ENCODE data around the gene SAA1.
"Not testable (repeated sequence)": the region's sequence is repeated elsewhere in the genome, so short reads cannot be mapped to it uniquely, and the experiment has no call there.

SAA1 gene

DNA sequence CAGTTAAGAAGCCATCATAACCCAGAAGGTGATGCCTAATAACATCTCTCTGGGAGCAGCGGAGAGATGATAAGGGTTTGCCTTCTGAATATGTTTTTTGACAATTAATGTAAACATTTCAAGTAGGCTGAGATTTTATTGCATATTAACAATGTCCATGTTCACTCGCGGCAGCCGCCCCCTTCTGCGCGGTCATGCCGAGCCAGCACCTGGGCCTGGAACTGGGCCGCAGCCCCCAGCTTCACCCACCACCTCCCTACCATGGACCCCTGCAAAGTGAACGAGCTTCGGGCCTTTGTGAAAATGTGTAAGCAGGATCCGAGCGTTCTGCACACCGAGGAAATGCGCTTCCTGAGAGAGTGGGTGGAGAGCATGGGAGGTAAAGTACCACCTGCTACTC, 4.3 kb upstream of the SAA1 start:
- DNase-seq: no peak

DNA sequence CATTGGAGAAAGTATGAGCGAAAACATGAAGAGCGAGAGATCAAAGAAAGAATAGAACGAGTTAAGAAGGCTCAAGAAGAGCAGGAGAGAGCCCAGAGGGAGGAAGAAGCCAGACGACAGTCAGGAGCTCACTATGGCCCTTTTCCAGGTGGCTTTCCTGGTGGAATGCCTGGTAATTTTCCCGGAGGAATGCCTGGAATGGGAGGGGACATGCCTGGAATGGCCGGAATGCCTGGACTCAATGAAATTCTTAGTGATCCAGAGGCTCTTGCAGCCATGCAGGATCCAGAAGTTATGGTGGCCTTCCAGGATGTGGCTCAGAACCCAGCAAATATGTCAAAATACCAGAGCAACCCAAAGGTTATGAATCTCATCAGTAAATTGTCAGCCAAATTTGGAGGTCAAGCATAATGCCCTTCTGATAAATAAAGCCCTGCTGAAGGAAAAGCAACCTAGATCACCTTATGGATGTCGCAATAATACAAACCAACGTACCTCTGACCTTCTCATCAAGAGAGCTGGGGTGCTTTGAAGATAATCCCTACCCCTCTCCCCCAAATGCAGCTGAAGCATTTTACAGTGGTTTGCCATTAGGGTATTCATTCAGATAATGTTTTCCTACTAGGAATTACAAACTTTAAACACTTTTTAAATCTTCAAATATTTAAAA, 3.2 kb upstream of the SAA1 start:
- not testable (repeated sequence) for DNase-seq

DNA sequence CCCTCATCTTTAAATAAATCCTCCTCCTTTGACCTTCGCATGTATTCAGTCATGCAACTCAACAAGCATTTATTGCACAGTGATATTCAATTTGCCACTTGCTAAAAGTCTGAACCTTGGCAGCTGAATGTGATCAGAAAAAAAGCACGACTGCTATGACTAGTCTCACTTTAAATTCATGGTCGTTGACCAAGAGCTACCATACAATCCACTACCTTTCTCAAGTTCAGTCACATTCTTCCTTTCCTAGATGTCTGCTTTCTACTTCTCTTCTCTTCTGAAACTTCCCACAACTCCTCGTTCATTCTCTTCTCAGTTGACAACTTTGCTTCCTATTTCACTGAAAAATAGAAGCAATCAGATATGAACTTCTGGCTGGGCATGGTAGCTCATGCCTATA, 2.0 kb upstream of the SAA1 start:
- DNase-seq: peak; percentile 33

DNA sequence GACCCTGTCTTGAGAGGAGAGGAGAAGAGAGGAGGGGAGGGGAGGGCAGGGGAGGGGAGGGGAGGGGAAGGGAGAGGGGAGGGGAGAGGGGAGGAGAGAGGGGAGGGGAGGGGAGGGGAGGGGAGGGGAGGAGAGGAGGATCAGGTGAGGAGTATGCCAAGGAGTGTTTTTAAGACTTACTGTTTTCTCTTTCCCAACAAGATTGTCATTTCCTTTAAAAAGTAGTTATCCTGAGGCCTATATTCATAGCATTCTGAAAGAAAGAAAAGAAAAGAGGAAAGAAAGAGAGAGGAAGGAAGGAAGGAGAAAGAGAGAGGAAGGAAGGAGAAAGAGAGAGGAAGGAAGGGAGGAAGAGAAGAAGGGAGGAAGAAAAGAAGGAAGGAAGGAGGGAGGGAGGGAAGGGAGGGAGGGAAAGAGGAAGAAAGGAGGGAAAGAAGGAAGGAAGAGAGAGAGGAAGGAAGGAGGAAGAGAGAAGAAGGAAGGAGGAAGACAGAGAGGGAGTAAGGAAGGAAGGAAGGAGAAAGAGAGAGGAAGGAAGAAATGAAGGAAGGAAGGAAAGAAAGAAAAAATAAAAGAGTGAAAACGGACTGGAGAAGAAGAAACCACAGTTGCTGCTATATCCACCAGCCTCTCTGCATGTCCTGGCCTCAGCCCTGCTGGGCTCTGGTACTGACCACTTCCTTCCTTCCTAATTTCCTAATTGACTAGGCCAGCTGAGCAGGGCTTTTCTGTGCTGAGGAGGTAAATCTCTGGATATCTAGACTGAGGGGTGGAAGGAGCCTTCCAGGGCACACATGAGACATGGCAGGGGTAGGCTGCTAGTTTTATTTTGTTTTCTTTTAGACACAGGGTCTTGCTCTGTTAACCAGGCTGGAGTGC, 1.1 kb upstream of the SAA1 start:
- no peak for DNase-seq

DNA sequence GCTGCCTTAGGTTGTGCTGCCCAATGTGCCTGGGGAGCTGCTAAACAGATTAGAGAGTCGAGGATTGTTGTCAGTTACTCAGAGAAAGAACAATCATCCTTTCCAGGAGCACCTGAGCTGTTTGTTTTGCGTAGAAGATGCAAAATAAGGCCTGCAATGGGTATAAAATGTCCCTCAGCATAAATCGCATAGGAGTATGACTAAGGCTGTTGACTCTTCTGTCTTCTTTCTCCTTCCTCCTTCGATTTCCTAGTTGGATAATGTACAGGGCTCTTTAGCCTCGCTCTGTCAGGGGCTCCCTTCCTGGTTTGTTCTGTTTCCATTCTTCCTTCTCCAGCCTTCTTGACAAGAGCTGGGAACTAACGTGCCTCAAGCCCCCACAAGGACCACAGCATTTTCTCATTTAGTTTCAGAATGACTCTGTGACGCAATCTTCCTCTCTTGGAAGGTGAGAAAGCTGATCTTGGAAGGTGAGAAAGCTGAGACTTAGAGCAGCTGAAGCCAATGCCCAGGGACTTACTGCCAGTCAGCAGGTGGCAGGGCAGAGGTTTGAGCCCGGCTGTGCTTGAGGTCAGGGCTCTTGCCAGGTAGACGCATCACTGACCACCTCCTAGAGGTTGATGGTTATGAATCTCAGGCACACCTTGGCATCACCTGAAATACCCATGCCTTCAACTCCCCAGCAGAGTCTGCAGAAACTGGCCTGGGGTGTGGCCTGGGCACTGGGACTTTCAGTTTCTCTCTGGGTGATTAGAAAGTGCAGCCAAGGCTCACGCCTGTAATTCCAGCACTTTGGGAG, 1.5 kb downstream of the SAA1 start:
- DNase-seq: not testable (repeated sequence)

DNA sequence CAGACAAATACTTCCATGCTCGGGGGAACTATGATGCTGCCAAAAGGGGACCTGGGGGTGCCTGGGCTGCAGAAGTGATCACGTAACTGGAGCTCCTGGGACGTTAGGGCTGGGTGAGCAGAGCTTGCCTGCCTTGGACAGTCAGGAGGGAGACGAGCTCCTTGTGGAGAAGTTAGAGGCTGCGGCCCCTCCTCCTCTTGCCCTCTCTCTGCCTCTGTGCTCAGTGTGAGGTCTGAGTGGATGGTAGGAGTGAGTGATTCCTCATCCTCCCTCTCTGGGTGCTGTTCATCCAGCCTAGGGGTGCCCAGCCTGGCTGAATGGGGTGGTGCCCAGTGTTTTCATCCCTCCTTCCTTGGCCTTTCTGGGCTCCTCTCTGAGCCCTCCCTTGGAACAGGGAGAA, 3.2 kb downstream of the SAA1 start:
- DNase-seq: not testable (repeated sequence)

DNA sequence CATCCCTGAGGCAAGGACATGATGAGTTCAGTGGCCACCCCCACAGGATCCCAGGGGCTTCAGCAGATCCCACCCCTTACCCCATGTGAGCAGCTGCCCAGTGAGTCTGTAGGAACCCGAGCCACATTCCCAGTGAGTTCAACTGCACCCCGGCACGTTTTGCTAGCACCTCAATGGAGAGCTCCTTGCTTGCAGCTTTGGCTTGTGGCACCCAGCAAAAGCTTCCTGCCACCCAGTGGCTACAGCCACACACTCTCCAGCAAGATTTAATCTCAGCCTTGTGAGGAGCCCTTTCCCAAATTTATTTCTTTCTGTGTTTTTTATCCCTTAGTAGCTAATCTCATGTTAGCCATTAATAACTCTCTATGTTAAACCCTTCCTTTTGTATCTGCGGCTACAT, 4.0 kb downstream of the SAA1 start:
- no peak for DNase-seq

DNA sequence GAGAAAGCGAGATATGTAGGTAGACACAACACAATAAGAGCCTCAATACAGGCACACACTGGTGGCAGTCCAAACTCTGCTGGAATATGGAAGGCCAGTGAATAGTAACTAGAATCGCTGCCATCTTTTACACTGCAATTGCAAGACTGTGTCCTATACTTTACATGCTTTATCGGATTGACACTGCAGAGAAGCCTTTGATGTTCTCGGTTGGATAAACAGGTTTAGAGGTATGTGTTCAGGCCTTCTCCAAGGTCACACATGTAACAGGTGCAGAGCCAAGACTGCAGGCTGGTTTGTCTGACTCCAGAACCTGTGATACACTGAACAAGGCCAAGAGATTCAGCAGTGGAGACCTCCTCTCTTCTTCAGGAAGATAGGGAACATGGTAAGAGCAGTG, 5.1 kb downstream of the SAA1 start:
- DNase-seq: no peak

DNA sequence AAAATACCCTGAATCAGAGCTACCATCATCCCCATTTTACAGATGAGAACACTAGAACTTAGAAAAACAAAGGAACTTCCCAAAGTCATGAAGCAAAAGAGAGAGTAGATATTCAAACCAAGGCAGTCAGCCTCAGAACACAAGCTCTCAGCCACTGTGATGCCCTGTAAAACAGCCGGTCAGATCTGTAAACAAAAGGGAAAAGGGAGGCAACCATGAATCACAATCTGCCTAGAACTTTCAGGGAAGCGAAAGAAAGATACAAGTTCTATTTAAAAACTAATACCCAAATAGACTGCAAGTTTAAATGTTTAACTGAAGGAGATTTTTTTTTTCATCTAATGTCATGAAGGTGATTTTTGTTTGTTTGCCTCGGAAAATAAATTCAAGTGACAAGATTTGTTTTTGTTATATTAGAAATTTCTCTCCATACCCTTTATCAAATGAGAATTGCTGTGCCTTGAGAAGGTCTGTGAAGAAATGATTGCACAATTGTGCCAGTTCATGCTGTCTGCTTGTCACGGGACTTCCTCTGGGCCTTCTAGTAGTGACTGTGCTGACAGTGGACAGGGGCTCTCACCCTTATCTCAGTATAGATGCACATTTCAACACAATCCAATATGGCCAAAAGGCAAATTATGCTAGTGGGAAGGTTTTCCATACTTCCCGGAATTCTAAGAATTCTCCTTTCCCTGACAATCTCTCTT, 11.7 kb downstream of the SAA1 start:
- no peak for DNase-seq

DNA sequence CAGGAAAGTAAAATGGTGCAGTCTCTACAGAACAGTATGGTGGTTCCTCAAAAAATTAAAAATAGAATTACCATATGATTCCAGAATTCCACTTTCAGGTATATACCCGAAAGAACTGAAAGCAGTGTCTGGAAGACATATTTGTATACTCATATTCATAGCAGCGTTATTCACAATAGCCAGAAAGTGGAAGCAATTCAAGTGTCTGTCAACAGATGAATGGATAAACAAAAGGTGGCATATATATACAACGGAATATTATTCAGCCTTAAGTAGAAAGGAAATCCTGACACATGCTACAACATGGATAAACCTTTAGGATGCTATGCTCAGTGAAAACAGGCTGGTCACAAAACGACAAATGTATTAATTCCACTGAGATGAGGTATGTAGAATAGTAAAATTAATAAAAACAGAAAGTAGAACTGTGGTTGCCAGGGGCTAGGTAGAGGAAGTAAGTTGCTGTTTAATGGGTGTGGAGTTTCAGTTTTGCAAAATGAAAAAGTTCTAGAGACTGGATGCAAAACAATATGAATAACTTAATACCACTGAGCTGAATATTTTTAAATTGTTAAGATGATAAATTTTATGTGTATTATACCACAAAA, 14.5 kb downstream of the SAA1 start:
- DNase-seq: peak; percentile 26

DNA sequence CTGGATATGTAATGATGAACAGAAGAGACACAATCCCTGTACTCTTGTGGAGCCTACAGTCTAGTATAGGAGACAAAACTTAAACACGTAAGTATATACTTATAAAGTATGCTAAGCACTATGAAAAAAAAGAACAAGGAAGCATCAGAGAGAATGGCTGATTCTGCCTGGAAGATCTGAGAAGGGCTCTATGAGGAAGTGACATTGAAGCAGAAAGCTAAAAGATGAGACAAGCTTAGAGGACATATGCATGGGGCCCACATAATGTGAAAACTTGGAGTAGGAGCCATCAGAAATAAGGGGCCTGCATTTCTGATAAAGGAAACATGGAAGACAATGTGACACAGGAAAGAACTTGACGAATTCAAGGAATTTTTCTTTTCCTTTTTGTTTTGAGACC, 16.6 kb downstream of the SAA1 start:
- no peak for DNase-seq

DNA sequence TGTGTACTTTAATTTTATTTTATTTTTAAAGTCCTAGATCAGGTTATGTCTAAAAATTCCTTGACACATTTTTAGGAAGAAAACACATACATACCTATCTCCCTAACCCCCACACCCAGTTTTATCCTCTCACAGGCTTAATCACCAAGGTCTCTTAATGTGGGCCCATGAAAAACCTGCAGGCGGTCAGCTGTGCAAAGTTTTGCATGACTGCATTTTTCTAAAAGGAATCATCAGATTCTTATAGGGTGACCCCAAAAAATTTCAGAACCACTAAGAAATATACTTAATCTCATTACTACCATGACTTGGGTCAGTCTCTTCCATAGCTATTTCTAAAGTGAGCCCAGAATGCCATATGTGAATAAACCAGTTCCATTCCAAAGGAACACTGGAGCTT, 19.8 kb downstream of the SAA1 start:
- no peak for DNase-seq

DNA sequence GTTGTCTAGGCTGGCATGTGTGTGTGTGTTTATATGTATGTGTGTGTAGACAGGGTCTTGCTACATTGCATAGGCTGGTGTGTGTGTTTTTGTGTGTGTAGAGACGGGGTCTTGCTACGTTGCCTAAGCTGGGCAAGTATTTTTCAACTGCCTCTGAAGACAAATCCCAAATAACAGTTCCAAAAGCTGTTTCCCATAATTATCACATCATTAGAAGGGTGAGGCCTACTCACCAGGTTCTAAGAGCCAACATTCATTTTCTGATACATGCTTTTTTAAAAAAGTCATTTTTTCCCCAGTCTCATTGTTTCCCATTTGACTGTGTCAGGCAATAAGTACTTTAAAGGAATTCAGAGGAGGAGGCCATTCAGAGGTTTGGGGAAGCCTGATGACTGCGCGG, 22.8 kb downstream of the SAA1 start:
- no peak for DNase-seq

DNA sequence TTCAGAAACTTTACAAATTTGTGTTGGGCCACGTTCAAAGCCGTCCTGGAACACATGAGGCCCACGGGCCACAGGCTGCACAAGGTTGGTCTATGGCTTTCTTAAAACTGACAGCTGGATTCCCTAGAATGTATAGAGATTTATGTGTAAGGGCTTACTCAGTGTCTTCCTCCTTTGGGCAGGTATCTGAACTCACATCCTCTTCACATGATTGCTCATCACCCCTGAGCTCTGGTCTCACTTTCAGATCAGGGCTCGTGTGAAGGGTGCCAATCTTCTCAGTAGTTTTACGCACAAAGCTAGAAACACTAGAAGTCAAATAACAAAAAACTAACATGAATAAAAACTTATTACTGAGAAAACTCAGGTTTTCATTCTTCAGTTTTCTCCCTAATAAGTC, 28.8 kb downstream of the SAA1 start:
- peak; percentile 60 for DNase-seq

DNA sequence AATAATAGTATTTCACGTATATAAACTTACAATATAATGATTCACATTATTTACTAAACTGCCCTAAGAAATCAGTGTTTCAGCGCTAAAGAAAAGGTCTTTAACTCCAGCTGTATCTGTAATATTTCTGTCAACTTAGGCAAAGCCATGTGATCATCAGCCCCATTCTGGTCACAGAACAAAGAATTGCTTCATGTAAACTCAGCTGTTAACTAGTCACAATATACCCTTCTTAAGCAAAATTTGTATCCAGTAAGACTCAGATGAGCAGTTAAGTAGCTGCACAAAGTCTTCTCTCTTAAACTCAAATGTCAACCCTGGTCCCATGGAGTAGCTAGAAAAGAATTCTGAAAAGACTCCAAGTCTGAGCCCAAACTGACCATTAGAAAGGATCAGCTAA, 29.3 kb downstream of the SAA1 start:
- DNase-seq: no peak

DNA sequence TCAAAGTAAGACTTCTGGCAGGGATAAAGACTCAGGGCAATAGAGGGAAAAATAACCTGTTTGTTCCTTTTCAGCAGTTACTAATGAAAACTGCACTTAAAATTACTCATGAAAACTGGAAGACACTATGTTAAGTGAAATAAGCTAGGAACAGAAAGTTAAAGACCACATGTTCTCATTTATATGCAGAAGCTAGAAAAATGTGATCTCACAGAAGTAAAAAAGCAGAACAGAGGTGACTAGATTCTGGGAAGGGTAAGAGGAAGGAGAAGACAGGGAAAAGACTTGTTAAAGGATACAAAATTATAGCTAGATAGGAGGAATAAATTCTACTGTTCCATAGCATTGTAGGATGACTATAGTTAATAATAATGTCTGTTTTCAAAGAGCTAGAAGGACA, 33.7 kb downstream of the SAA1 start:
- DNase-seq: no peak

DNA sequence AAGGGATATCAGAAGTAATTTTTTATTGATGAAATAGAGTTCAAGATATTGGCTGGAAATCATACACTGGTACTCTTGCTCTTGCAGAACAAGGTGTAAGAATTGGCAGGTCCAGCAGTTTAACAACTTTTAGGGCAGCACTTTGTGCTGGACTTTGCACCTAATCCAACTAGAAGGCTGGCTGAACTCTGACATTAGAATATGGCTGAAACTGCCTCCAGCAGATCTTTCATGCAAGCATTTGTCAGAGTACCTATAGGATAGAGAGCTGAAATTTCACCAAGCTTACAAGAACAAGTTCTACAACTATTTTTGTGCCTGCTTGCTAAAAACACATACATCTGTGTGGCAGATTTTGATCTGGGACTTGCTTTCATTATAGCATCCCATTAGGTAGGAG, 38.7 kb downstream of the SAA1 start:
- DNase-seq: no peak

DNA sequence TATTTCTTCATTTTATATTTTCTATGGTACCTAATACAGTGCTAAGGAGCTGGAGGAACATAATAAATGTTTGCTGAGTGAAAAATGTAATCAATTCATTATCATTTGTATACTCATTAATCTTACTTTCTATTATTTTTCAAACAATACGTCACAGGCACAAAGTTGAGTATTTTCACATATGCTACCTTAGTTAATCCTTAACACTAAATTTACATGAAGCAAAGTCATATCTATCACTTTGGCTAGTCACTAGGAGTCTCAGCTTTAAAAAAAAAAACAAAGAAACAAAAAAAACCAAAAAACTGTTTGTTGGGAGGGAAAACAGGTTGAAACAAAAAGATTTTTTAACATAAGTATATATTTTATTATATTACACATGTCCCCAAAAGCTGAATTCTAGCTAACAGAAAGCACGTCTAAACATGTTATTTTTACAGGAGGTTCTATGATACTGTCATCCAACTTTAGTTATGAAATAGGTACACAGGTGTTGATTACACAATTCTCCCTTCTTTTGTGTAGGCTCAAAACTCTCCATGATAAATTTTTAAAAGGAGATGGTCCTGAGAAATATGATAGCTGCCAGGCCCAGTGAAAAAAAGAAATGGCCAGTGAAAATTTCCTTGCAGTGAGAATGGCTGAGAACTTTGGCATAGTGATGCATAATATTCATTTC, 41.5 kb downstream of the SAA1 start:
- no peak for DNase-seq

DNA sequence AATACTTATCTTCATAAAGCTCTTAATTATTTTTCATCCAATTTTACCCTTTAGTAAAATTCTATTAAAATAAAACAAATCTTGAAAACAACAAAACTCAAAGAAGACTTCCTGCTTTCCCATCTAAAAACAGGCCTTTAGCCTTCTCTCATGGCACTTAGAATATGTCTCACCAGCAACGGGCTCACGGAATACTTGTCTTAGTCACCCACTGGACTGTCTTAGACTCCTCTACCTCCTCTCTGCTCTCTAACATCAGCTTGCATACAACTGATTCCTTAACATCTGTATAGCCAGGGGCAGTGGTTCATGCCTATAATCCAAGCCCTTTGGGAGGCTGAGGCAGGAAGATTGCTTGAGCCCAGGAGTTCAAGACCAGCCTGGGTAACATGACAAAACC, 42.2 kb downstream of the SAA1 start:
- DNase-seq: no peak

DNA sequence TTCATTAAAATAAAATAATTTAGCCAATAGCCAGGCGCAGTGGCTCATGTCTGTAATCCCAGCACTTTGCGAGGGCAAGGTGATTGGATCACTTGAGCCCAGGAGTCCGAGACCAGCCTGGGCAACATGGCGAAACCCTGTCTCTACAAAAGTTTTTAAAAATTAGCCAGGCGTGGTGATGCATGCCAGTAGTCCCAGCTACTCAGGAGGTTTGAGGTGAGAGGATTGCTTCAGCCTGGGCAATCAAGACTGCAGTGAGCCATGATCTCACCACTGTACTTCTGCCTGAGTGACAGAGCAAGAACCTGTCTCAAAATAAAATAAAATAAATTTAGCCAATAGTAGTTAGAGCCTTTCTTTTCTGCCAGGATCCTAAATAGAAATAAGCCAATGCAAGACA, 43.6 kb downstream of the SAA1 start:
- DNase-seq: no peak

DNA sequence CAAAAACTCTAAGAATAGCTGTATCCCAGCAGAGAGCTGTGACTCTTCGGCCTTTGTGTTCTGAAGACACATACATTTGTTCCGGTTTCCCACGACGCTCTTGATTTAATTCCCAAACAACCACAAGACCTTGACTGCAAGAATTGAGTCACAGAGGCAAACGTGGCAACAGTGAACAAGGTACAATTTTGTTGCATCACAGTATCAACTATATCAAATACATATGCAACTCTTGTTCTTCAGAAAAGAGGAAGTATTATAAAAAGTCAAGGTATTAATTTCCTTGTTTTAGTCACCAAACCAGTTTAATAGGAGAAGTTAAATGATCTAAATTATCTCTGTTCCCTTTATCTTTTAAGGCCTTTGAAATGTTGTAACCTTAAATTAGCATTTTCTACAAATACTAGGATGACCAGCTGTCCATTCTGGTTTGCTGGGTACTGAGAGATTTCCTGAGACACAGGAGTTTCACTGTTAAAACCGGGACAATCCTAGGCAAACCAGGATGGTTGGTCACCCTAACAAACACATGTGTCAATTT, 44.8 kb downstream of the SAA1 start:
- DNase-seq: no peak

DNA sequence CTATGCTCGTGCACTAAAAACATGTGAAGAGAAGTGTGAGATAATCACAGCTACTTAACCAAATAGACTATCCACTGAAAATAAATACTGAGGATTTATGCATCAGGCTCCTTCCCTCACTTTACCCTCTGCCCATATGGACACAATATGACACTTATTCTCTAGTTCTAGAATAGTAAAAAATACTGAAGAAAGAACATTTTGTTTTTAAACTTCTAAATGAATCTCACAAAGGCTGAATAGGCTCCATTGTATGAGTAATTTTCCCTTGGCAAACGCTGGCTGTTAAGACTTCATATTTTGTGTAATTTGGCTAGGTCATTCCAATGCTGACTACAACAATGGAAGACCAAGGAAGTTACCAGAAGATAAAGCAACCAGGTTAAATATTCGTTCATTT, 45.9 kb downstream of the SAA1 start:
- DNase-seq: no peak
